Forelimb muscle (tissue), 1 donor: Measurements from ENCODE around the gene BMP3. TPM values are rescaled to one million over a fixed set of nuclear protein-coding genes. Genes with fewer than 3 reads are reported as not detected.

ENCODE experiments used
- polyA plus RNA-seq: library from polyadenylated mRNA; unstranded; fragments of 120-200 nt; gene quantifications from one replicate; pipeline ENCODE4 v1.2.1, GENCODE V29; 2013; ENCODE audit not compliant: insufficient read length

The BMP3 gene
- polyA plus RNA-seq, 1 donor, result 0.48 TPM

Other genes starting within 250 kb of the BMP3 start
- gene PRKG2, start 184.5 kb downstream of the BMP3 start, polyA plus RNA-seq, result 0.82 TPM